HG03108 (cell line): Measurements from ENCODE around the gene SLC39A5.
"Not testable (repeated sequence)": the region's sequence is repeated elsewhere in the genome, so short reads cannot be mapped to it uniquely, and the experiment has no call there.

Experiments used
- ATAC-seq: cut with Tn5 transposase; IDR thresholded peaks from one replicate; pipeline ENCODE4 v1.9.1; 2021; ENCODE audit warnings: moderate library complexity; ENCODE audit not compliant: unreplicated experiment

The SLC39A5 gene

DNA sequence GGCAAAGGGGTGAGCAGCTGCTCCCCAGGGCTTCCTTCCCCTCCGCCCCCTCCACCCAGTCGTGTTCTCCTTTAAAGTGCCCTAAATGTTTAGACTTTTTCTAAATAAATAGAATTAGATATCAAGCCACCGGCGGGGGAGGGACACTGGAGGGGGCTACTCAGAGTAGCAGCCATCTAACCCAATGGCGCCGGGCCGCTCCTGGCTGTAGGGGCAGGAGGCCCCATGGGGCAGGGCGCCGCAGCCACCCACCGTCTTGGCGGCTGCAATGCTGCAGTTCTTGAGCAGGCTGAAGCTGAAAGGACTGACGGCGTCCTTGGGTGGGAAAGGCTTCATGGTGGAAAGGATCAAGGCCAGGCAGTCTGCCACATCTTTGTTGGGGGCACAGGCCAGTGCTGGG lies 13.1 kb downstream of the SLC39A5 start:
- no peak for ATAC-seq

DNA sequence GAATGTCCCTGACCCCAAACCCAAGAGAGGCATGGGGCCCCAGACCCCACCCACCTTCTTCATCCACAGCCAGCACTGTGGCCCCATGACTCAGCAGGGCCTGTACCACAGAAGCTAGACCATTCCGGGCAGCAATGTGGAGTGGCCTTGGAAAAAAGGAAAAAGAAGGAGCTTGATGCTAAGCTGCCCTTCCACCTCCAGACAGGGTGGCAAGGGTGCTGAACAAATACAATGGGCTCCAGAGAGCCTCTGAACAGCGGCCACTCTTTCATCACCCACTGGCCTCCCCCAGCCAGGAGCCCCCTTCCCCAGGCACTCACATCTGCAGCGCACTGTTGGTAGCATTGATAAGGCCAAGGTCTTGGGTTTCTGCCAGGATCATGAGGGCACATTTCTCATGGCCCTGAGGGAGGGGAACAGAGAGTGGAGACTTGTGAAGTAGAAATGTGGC lies 13.9 kb downstream of the SLC39A5 start:
- no peak for ATAC-seq

DNA sequence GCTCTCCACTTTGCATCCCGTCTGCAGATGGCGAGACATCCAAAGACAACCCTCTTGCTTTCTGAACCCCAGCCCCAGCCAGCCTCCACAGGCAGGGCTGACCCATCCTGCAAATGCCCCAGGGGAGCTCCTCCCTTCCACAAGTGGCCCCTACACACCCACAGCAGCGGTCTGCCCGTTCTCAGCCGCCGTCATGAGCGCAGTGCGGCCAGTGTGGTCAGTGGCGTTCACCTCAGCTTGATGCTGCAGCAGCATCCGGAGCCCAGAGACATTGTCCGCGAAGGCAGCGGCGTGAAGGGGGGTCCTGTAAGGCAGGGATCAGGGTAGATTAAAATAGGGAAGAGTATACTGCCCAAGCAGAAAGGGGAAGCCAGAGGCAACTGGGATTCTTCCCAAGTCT lies 14.6 kb downstream of the SLC39A5 start:
- ATAC-seq, result no peak

DNA sequence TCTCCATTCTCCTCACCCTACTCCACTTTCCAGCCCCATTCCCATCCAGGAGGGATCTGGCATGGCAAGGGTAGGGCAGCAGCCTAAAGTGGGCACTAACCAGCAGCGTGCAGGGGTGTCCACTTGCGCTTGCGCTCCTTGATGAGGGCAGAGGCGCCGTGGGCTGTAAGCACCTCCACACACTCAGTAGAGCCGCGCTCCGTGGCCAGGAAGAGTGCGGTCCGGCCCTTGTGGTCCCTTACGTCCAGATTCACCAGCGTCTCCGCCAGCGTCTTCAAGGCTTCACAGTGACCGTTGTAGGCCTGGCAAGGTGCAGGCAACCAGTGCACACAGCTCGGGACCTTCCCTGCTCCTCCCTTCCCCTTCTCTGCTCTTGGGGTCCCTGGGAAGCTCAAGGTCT lies 18.1 kb downstream of the SLC39A5 start:
- ATAC-seq, result no peak

DNA sequence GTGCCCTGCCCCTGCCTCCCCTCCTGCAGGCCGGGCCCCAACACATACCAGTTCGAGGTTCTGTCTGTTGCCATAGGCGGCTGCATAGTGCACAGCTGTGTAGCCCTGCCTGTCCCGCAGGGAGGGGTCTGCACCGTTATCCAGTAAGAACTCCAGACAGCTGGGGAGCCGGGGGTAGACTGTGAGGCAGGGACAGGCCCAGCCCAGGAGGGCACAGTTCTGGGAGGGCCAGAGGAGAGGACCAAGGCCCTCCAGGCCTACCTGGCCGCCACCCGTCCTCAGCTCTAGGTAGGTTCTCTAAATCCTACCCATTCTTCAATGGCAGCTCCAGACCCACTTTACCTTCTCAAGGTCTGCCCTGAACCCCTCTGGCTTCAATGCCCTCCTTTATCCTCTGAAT lies 18.9 kb downstream of the SLC39A5 start:
- no peak for ATAC-seq

DNA sequence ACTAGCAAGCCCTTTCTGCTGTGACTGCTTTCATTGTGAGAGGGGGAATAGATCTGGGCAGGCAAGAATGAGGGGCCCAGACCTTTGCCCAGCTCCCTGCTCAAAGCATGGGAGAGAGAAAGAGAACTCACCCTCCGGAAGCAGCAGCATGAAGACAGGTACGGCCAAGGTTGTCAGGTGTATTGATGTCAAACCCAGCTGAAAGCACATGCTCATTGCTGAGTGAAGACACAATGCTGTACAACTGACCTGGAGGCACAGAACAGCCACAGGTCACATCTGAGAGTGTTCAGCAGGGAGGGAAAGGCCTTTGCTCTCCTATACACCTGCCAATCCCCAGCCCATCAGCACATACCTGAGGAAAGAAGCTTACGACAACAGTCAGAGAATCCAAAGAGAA lies 22.8 kb downstream of the SLC39A5 start:
- ATAC-seq, result no peak

DNA sequence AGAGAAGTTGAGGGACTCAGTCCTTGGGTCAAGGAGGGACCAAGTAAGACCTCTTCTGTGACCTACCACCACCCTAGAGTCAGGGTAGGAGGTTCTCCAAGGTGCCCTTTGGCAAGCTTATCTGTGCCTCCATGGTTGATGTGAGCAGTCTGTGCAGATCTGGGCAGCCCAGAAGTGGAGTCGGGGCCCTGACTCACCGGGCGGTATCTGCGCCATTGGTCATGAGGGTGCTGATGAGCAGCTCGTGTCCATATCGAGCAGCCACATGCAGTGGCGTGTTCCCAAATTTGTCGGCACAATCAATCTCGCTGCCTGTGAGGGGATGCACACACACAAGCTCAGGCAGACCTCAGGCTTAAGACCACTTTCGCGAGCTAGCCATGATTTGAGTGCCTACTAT lies 23.2 kb downstream of the SLC39A5 start:
- ATAC-seq, result no peak

DNA sequence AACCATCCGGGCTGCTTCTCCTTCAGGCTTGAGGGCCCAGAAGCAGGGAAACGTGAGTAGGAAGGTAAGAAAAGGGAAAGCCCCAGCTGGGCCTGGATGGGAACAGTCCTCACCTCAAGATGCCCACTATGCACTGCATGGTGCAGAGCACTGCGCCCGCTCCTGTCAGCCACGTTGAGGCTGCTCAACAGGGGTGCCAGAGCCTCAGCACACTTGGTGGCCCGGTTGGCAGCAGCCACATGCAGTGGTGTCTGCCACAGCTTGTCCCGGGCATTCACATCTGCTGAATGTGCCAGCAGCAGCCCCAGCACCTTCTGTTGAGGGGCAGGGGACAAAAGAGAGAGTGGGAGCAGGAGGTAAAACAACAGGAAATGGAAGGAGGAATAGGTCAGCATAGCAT lies 25.8 kb downstream of the SLC39A5 start:
- no peak for ATAC-seq

DNA sequence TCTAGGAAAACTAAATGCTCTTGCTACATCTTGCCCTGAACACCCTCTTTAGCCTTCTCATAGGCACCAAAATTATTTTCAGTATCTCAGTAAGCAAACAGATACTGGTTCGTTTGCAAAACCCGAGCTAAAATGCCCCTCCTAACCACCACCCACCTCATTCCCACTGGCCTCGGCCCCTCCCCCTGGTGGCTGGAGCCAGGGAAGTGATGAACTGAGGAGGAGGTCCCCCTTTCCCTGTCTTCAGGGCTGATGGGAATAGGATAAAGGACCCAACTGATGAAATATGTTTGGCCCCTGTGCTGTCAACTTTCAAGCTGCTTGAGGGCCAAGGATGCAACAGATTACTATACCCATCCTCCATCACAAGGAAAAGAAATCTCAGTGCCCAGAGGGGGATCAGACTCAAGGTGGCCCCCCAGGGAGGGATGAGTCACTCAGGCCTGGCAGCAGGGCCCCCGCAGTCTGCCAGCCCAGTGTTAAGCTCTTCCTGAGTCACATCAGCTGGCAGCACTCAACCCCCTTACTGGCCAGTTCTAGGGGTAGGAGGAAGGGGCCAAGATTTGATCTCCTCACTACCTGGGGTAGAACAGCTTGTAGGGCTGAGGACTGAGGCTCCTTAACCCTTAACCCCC lies 26.6 kb downstream of the SLC39A5 start:
- ATAC-seq, result no peak

DNA sequence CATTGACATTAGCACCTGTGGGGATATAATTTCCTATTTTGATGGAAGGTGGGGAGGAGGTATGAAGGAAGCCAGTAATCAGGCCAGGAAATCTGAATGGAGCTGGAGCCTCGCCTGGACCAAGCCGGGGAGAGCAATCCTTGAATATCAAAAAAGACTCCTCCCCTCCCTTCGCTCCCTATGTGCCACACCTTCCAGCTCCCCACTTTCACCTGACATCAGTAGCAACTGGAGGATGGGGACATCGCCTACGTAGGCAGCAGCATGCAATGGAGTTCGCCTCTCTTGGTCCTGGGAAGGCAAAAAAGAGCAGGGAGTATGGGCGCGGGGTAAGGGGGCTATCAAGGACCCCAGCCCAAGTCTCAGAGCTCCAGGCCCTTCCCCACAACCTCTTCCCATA lies 27.2 kb downstream of the SLC39A5 start:
- ATAC-seq, result no peak

DNA sequence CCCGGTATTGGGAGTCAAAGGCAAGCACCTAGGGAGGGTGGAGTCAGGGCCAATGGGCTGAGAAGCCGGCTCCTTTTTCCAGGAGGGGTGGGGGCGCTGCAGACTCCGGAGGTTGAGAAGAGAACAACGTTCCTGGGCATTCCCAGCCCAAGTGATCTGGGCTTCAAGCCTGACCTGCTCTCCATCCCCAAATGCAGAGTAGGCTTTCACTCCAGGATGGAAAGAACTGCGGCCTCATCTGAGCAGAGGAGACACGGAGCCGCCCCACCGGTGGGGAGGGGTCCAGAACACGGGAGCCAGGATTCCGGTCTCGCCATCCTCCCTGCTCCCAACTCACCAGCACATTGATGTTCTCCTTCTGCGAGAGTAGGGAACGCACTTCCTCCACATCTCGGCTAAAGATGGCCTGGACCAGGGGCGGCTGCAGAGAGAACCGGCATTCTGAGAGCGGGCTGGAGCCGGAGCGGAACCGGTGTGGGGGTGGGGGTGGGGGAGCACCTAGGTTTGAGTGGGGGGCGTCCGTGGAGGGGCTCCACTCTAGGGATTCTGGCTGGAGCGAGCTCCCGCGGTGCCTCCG lies 27.7 kb downstream of the SLC39A5 start:
- peak; percentile 4 for ATAC-seq

DNA sequence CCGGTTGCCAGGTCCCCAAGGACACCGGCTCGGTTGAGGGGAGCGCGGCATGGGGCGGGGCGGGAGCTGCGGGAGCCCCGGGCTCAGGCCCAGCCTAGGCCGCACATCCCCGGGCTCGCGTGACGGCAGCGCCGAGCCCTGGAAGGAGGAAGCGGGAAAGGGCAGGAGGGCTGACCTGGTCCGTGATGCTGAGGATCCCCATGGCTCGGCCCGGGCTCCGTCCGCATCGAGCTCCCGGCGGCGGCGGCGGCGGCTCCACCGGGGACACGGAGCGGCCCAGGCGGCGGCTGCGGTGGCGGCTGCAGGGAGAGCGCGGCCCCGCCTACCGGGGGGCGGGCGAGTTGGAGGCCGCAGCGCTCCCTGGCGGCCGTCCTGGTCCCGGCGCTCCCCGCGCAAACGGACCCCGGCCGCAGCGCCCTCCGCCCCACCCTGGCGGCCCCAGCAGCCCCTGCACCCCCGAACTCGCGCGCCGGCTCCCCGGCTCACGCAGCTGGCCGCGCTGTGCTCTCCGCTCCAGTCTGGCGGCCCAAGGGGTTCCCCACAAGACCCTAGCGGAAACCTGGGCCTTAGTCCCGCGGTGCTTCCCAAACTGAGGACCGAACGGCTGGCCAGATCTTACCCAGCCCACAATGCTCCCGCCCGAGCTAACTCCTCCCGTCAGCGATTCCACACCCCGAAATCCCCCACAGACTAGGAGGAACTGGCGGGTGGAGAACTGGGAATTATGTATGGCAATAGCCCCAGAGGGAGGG lies 28.4 kb downstream of the SLC39A5 start, which contains the start of gene ANKRD52:
ANKRD52 (minus strand) TSS at position 317 of the 752 bp plus-strand sequence; CDS start at position 202, 115 bp downstream.
- peak; percentile 86 for ATAC-seq

DNA sequence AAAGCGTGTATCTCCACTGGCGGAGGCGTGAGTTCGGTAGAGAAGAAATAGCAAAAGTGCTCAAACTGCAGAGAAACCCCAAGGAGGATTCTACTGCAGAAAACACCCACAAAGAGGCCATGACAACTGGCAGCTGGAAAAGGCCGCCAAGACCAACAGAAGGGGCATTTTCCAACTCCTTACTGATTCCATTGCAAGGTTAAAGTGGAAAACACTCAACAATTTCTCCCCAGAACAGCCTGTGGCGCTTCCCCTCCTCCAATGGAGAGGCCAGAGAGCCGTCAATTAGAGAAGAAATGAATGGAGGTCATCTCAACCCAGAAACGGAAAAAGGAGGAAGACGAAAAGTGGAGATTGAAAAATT lies 29.0 kb downstream of the SLC39A5 start:
- no peak for ATAC-seq

DNA sequence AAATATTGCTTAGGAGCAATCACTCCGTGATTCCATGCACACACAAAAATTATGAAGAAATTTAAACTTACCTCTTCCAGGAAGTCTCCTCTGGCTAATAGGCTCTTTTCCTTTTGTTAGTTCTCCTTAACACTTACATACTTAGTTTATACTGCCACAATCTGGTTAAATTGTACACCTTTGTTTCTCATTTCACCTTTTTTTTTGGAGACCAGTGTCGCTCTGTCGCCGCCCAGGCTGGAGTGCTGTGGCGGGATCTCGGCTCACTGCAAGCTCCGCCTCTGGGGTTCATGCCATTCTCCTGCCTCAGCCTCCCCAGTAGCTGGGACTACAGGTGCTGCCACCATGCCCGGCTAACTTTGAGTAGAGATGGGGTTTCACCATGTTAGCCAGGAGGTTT lies 30.5 kb downstream of the SLC39A5 start:
- no peak for ATAC-seq

DNA sequence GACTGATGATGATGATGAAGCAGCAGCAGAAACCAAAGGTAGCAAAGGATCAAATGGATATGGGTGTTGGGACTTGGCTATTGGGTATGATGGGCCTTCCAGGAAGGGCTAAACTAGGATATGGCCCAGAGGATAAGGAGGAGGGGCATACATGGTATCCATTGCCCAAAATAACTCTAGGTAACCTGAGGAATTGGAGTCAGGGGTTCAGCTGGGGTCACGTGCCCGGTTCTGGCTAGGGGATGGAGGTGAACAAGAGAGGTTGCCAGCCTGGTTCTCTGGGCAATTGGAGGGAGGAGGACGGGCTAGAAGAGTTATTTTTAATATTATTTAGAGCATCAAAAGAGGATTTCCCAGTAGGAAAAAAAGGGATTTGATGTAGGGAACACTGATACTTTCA lies 31.1 kb downstream of the SLC39A5 start:
- ATAC-seq, result no peak

DNA sequence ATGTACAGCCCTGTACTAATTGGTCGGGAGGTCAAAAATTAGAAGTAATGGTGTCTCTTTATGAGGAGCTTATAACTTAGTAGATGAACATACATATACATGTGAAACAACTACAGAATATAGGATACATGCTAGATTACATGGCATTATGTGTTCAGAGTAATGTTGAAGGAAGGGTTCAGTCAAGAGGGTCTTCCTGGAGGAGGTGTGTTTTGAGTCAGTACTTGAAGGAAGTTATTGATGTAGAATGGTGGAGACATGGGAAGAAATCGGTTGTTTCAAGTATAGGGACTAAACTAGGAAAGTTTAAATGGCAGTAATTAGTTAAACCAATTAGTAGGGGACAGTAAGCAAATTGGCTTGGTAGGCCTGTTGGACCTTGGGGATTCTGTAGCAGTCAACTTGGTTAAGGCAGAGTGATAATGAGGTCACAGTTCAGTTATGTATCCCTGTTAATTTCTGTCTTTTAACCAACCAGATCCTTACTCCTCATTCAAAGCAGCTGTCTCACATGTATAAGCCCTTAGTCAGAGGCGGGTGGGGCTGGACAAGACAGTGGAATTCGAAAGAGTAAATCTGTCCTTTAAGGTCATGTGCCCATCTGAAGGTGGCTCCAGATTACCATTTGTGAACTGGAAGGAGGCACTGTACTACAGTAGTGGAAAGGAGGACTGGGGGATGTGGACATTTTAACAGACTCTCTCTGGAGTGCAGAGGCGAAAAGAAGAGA lies 31.8 kb downstream of the SLC39A5 start:
- no peak for ATAC-seq

DNA sequence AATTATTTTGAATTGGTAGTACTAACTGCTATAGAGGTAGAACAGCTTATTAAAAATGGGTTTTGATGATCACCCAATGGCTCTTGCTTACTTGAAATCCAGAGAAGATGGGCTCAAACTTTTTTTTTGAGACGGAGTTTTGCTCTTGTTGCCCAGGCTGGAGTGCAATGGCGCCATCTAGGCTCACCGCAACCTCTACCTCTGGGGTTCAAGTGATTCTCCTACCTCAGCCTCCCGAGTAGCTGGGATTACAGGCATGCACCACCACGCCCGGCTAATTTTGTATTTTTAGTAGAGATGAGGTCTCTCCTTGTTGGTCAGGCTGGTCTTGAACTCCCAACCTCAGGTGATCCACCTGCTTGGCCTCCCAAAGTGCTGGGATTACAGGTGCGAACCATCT lies 33.1 kb downstream of the SLC39A5 start:
- not testable (repeated sequence) for ATAC-seq

DNA sequence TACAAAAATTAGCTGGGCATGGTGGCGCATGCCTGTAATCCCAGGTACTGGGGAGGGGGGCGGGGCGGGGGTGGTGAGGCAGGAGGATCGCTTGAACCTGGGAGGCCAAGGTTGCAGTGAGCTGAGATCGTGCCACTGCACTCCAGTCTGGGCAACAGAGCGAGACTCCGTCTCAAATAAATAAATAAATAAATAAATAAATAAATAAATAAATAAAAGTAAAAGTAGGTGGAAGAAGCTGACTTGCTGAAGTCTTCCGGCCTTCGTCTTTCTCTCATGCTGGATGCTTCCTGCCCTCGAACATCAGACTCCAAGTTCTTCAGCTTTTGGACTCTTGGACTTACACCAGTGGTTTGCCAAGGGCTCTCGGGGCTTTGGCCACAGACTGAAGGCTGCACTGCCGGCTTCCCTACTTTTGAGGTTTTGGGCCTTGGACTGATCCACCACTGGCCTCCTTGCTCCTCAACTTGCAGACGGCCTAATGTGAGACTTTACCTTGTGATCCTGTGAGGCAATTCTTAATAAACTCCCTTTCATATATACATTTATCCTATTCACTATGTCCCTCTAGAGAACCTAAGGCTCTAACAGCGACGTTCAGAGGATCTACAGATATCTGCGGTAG lies 36.3 kb downstream of the SLC39A5 start:
- ATAC-seq, result not testable (repeated sequence)

DNA sequence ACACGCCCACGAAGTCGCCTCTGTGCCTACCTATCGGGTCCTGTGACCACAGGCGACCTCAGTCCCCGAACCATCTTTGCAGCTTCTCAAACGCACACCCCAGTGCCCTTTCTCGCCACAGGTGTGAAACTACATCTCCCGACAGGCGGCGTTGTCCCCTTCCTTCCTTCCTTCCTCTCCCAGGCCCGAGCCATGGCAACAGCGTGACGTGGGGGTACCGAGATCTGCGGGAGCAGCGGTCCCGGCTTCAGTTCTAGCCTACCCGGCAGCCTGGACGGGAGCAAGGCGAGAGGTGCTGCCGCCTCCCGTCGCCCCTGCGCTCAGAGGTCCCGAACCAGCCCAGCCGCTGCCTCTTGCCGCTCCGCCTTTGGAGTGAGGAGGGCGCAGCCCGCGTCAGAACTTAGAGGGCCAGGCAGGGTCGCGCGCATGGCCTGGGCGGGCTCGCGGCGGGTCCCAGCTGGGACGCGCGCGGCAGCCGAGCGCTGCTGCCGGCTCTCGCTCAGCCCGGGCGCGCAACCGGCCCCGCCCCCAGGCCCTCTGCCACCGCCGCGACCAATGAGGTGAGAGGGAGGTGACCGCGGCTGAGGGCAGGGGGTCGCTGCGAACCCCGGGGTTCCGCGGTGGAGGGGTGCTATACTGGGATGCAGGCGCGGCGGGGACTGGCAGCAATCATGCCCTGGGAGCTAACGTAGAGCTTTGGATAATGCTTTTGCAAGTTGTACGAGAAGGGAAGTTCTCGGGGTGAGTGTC lies 37.0 kb downstream of the SLC39A5 start, which contains the start of gene COQ10A:
COQ10A (plus strand) TSS at position 250 of the 750 bp plus-strand sequence; CDS start at position 427, 177 bp downstream.
- ATAC-seq, result peak; percentile 85

DNA sequence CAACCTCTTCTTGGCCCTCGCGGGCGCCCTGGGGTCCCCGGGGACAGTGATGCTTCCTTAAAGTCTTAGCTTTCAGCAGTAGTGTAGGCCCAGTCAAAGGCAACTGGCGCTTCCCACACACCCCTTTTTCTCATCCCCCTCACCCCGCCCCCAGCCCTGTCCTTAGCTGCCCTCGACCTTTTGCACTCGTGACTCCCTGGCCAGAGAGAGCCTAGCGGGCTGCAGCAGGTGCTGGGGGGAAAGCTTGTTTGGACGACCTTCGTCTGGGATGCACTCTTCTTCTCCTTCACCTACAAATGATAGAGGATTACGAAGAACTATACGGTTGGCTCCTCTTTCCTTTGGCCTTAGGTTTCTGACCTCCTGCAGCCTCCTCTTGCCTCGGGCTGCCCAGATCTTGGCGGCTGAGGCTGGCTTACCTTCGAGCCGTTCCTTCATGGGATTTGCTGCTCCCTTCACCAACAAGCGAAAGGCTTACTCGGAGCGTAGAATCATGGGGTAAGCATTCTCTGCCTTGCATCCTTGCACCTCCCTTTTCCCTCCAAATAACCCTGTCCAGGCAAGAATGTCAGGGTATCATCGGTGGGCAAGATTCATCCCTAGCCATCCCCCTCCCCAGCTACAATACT lies 37.7 kb downstream of the SLC39A5 start:
- ATAC-seq, result no peak
